Stimulated activated CD8-positive, alpha-beta memory T cell treated with anti-CD3 and anti-CD28 coated beads, Interleukin-15, amount 100 ng/mL, for 1 hour (primary cell): ENCODE results near the gene COX7A2.

Experiments used
- DNase-seq: peaks from one replicate; pipeline ENCODE4 v3.0.0-alpha.2; 2020; ENCODE audit warnings: low read depth

COX7A2 gene

DNA sequence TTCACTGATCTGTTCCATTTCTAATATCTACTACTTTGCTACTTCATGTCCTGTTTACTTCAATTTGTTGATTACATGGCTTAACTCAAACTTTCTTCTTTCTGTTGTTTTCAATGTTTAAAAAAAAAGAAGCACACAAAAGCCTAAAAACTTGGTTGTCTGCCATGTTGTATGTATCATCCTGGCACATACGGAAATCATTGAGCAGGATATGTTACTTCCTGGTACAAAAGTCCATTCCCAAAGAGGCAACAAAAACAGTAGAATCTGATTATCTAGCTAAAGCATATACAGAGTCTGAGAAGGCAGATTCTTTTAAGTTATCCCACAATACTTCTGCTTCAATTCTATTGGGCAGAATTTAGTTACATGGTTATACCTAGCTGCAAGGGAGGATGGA is 23.2 kb downstream of the COX7A2 start:
- no peak for DNase-seq

DNA sequence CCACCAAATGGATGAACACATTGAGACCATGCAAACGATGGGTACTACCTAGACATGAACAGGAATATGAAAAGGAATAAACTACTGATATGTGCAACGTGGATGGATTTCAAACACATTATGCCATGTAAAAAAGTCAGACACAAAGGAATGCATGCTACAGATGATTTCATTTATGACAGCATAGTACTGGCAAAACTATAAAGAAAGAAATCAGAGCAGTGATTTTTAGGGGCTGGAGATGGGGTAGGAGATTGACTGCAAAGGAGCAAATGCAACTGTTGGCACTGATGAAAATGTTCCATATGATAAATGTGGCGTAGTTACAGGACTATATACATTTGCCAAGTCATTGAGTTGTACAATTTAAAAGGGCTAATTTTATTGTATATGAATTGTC is 24.3 kb downstream of the COX7A2 start:
- no peak for DNase-seq

DNA sequence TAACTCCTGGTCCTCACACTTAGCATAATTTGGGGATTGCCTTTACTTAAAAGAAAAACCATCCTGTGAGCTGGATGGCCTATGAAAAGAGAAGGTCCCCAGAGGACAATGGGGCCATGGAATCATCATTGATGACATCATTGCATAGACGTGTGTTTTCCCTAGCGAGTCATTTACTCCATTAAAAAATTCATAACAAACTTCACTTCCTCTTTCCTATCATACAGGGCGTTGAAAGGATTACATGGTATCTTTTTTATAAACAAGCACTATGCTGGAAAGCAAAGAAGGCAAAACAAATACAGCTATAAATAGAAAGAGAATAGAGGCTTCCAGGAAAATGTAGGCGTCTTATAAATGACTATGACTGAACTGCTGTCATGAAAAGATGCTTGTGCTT is 26.4 kb downstream of the COX7A2 start:
- DNase-seq = no peak

DNA sequence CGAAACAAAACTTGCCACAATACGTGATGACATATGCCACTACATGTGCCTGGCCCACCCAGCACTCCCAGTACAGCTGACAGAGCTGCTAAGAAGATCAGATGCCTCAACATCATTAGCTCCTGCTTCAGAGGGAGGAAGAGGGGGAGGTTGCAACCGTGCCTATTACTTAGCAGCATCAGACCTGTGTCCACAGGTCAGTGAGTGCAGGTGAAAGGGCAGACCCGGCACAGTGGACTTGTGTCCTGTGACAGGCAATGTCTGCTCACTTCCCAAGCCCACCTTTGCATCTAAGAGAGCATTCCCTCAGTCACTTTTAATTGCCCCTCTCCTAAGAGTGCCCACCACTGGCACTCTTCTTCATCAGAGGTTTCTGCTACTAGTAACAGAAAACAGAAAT is 28.3 kb downstream of the COX7A2 start:
- no peak for DNase-seq

DNA sequence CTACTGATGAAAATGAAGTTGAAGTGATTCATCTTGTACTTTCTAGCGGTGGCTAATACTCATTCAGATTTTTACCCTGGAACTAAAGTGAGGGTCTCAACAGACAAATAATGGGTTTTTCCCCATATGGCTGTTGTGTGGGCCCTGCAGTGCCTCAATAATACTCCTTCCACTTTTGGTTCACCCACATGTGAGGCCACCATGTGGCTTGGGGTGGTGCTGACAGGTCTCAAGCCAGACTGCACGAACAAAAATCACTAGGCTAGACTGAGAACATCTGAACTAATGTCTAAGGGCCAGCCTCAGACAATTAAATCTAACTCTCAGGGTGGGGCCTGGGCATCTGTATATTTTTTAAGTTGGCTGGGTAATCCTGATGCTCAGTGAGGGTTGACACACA is 29.9 kb downstream of the COX7A2 start:
- DNase-seq = no peak

DNA sequence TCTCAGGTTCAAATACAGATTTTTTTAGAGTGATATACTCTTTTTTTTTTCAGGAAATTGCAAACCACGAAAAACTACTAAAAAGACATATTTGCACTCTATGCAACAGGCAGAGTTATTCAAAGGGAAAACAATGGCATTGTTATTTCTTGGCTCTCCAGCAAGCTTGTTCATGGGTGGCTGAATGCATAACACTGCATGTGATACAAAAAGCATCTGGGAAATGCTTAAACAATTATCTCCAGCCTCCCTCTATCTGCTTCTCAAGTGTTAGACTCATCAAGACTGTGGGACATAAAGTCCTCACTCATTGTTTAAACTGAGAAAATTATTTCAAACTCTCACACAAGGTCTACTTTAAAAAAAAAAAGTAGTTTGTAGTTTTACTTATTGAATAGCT is 30.5 kb downstream of the COX7A2 start:
- DNase-seq = no peak

DNA sequence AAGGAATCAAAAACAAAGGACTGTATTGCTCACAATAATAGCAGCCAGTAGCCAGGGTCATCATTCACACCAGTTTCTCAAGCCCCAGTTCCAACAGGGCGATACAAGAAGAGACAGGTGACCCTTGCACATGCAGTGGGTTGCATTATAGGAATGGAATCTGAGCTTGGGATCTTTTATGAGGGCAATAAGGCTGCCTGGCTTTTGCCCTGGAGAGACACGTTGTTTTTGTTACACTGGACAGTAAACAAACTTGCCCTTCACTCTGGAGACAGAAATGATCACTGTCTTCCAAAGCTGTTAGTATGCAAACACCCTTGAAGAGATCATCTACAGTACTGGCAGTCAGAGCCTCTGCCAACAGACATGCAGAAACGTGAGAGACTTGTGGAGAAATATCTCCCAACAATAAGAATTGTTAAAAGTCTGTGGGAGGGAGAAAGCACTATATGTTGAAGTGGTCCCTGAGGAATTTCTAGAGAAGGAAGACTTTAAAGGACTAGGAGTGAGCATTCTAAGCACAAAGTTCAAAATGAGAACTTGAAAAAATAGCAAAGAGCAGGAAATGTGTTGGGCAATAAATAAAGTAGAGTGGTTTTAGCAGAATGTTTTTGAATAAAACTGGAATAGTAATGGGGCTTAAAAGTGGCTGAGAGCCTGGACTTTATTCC is 31.5 kb downstream of the COX7A2 start:
- no peak for DNase-seq

DNA sequence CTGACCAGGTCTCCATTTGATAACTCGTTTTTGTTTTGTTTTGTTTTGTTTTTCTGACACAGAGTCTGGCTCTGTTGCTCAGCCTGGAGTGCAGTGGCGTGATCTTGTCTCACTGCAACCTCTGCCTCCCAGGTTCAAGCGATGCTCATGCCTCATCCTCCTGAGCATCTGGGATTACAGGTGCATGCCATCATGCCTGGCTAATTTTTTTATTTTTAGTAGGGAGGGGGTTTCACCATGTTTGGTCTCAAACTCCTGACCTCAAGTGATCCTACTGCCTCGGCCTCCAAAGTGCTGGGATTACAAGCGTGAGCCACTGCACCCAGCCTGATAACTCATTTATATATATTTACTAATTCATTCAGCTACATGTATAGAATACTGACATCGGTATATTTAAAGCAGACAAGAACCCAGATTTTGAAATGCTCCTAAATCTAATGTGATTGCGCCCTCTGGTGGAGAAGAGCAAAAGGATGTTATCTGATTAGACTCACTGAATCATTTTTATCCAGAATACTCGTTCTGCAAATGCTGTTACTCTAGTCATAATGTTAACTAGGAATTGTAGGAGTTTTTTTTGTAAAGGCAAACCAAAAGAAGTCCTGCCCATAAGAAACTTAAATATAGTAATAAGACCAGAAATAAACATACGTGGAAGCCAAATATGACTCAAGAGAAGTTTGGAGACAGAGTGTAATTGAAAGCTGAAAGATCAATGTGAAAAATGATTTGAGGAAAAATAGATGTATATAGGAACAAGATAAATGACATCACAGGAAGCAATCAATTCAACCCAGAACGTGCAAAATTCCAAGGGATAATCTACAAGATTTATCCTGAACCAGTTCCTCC is 32.5 kb downstream of the COX7A2 start:
- DNase-seq = peak; percentile 25

DNA sequence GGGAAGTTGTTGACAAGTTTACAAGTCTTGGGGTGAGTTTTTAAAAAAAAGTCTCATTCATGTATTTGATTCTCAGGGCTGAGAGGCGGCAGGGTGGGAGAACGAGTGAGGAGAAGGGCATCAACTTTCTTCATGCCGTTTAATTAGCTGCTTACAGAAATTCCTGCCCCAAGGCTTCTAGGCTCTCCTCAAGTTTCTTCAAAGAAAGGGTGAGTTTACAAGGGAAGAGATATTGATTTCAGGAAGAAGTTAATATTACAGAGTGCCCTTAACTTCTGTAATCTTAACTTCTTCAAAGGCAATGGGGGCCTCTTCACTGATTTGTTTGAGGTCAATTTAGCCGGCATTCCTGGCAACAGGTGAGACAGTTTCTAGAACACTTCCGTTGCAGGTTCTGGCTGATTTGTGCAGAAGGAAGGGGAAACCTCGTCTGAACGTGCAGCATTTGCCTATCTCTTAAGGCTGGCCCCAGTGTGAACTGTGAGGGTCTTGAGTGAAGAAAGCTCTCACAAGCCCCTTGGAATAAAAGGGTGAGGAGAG is 34.3 kb downstream of the COX7A2 start:
- DNase-seq = no peak

DNA sequence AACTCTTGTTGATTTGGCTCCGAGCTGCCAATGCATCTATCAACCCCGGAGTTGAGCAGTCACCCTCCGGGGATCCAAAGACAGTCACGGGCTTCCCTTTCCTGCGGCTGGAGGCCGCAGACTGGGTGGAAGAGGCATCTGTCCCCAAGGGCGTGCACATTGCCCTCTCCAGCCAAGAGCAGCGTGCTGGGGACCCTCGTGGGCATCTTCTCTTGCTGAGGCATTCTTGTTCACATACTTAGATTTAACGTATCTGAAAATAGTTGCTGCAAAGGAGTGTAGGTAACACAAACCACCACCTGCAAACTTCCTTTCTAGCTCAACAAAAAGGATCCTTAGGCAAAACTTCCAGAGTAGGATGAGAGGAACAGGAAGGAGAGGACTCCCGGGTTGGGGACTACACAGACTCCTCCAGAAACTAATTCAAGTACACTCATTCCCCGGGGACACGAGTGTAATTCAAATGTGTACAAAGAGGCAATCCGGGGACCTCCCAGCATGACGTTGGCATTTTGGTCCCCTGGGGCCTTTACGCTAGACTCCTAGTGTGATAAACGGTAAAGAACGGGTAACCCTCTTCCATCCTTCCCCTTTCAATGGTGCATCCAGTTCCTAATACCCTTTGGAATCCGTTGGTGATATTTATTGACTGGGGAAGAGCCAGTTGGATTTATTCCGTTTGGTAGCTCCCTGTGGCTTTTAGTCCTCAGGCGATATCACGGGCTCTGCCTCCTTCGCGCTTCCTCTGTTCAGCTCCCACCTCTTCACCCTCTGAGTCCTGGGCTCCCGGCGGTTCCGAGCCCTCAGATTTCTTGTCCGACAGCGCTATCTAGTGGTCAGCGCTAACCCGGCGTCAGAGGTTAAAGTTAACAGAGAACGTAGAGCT is 35.1 kb downstream of the COX7A2 start:
- peak; percentile 71 for DNase-seq

DNA sequence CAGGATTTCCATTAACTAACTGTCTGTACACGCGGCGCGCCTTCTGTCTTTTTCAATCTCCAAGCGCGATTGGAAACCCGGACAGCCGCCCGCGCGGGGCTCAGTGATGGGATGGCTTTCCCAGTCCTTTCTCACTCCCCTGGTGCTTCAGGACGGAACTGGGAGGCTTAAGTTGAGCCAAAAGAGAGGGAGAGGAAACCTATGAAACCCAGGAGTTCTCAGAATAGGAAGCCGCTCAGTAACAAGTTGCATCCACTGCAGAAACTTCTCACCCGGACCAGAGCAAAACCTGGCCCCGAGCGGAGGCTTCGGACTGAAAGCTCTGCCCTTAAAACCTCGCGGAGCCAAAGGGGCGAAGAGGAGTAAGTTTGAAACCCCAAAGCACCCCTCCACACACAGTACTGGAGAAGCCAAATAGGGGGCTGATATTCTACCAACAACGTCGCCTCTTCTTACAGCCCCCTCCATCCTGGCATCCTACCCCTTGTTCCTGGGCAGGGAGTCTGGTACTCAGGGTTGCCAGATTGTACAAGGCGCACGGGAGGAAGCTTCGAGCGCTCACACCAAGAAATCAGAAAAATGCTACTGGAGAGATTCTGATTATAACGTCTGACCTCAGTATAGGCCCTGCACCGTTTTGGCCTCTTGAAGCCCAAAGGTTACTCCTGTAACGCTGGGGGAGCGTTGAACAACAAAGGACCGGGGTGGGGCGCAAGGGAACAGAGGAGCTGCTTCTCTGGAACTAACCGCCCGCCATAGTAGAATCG is 36.8 kb downstream of the COX7A2 start:
- DNase-seq = no peak

DNA sequence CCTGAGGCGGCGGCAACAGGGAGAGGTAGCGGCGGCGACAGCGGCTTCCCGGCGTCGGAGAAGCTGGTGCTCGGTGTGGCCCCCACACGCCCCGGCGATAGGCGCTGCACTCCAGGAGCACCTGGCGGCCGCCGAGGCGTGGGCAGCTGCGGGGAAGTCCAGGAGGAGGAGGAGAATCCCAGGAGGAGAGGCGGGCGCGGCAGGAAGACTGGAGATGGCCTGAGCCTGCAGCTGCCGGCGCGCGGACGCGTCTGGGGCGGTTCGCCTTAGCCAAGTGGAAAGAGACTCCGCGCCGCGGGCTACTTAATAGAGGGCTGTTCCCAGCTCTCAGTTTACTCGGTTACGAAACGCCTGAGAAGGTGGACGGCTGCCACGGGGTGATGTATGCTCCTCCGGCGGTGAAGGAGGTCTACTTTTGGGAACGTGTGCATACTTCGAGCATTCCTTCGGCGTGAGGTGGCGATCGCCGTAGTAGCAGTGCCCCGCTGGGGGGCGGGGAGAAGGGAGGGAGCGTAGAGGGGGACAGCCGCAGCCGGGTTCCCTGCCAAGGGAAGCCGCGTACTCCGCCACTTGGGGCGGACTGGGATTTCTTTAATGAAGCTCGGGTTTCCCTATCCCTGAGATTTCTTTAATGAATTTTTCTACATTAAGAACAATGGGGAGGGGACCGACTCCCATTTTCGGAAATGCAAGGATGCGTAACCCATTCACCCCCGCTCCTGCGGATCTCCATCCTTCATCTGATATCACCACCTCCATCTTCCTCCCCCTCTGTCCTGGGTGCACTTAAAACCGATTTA is 37.6 kb downstream of the COX7A2 start, which contains the start of gene COL12A1:
COL12A1 (minus strand) TSS at position 278 of the 800 bp plus-strand sequence. CDS start 3,261 bp downstream, outside the sequence.
- no peak for DNase-seq

DNA sequence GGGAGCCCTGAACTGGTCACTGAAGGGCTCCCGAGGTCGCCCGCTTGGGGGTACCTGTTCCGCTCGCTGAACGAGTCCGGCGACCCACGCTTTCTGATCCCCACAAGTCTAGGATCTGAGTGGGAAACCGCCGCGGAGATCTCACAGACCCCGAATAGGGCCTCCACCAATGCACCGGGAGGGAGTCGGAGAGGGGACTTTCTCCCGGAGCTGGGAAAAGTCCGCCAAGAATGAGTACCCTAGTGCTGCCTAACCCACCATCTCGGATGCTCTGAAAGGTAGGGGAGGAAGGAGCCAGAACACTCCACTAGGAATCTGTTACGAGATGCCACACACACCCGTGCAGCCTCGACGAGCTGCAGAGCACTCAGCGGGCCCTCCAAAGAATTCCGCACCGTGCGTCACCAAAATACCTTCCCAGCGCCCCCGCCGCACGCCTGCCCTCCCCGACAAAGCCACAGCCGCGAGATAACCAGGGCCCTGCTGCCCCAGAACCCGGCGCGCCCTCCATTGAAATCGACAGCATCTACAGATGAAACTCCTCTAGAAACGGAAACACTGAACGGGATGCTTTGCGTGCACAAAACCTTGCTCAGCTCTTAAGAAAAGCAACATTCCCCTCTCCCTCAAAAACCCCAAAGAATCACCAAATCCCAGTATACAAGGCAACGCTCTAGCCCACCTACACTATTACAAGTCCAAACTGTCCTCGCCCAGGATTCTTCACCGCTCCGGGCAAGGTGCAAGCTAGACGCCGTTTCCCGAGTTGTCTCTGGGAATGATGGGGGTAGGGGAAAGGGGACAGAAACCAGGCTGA is 38.4 kb downstream of the COX7A2 start:
- no peak for DNase-seq

DNA sequence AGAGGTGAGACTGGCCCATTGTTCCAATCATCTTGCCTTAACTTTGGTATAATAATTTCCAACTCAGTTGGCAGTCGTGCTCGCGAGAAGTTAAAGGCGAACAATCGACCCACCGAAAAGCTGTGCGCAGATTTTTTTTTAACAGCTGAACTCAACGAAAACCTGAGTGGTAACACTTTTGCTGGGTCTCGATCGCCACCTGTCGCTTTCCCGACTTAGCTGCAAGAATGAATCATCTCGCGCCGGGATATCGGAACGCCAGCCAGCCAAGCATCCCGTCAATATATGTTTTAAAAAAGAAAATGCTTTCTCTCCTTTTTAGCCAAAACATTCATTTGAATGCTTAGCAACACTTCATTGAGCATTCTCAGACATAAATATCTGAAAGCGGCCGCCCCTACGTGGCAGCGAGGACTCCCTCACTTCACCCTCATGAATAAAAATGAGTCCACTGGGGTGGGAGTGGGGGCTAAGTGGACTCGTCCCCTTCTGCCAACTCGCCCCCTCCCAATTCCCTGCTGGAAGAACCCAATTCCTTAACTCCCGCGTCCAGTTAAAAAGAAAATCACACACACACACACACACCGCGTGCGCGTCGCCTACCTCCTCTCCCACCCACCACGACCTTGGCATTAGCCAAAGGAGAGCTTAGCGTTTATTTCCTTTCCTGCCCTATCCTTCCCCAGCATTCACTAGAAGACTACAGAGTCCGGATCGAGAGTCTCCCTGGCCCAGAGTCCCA is 39.2 kb downstream of the COX7A2 start:
- no peak for DNase-seq

DNA sequence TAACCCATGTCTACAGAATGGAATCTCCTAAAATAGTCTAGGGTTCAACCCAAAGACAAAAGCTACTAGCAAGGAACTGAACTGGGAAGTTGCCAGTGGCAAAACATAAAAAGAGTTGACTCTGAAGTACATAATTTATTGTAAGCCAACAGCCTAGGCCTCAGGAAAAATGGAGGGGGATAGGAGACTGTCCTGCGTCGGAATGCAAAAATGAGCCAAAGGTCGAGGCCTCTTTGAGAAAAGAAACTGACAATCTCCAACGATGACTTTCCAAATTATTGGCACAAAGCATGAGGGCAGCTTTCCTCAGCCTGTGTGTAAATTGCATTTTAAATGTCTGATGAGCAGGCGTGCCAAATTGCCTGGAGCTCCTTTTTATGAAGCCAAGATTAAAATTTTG is 39.9 kb downstream of the COX7A2 start:
- DNase-seq = no peak

DNA sequence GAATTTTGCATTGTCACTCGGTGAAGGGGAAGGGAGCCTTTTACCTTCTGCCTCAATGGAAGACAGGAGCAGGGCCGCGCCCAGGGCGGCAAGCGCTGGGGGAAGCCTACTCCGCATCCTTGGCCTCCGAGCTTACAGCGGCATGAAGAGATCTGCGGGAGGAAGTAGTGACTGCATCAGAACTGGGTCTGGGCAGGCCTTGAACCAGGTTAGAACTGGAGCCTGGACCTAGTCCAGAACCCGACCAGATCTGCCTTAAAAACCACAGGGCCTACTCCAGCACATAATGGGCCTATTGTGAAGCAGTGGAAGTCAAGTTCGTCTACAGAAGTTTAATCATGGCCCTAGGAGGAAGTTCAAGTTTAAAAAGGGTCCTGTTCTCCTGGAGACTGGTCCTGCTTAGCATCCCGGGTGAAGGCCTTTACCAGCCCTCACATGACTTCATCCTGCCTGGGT is 40.9 kb downstream of the COX7A2 start:
- DNase-seq = no peak

DNA sequence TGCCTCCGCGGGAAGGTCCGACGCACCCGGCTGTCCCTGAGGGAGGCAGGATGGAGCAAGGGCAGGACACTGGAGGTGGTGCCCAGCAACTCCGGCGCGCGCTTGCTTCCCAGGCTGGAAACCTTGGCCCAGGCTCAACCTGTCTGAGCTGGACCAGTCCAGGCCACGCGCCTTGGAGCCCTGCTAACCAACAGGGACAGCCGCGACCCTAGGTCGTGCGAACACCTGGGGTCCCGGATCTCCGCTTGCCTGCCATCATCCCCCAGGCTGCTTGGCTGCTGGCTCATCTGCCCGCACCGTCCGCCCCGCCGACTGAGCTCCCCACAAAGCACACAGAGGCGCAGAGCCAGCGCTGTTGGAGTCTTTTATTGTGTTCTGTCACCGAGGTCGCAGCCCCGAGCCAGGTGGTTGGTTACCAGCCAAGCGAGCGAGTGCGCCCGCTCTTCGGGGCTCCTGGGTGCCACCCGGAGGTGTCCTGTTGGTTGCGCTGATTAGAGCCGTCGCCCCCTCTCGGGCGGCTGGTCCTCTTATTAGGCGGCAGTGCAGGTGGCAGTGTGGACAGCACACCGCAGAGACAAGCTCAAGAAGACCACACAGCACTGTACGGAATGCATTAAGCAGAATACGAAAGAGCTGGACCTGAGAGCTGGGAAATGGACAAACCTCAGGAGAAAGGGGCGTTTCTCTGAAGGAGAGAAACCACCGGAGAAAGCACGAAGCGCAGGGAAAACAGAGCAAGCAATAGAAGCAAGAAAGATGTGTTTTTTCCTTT is 41.5 kb downstream of the COX7A2 start:
- no peak for DNase-seq

DNA sequence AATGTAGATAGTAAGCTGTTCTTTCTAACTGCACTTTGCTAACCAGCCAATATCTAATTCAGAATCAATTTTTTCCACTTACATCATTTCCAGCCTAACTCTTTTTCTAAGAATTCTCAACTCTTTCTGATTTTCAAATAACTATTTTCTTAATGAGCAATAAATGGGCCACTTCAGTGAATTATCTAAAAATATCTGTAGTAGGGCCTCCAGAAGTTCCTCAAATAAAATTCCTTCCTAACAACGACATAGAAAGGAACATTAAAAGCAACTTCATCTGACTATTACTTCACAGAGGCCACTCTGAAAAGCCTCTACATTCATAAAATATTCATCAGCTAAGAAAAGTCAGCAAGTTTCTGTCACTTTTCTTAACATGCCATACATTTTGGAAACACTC is 42.6 kb downstream of the COX7A2 start:
- no peak for DNase-seq
